Osteoblast (primary cell): Measurements from ENCODE around the gene CCDC92B. TPM values are rescaled to one million over a fixed set of nuclear protein-coding genes. Genes with fewer than 3 reads are reported as not detected.
"Not testable (repeated sequence)": the region's sequence is repeated elsewhere in the genome, so short reads cannot be mapped to it uniquely, and the experiment has no call there.

ENCODE experiments used
- DNase-seq: peaks from one replicate; pipeline ENCODE4 v3.0.0; 2011; ENCODE audit warnings: low spot score, mixed read lengths; ENCODE audit not compliant: insufficient read length; ENCODE audit errors: missing footprints
- H2AFZ ChIP-seq: 2 replicates; pipeline ENCODE4 v1.6.0; 2011; ENCODE audit warnings: mild to moderate bottlenecking, low read length
- H3K27ac ChIP-seq: 2 replicates; pipeline ENCODE4 v1.5.1; 2011; ENCODE audit warnings: mild to moderate bottlenecking, low read depth, low read length, moderate library complexity
- H3K27me3 ChIP-seq: 2 replicates; pipeline ENCODE4 v1.6.0; 2012; ENCODE audit warnings: mild to moderate bottlenecking, control low read depth, inconsistent platforms, low read length, moderate library complexity; ENCODE audit not compliant: insufficient read depth
- H3K36me3 ChIP-seq: 2 replicates; pipeline ENCODE4 v1.5.1; 2011; ENCODE audit warnings: mild to moderate bottlenecking, low read length, control low read depth, moderate library complexity; ENCODE audit not compliant: insufficient read depth
- H3K4me1 ChIP-seq: 2 replicates; pipeline ENCODE4 v1.5.1; 2011; ENCODE audit warnings: mild to moderate bottlenecking, low read length, control low read depth, moderate library complexity; ENCODE audit not compliant: insufficient read depth
- H3K4me2 ChIP-seq: 2 replicates; pipeline ENCODE4 v1.6.0; 2011; ENCODE audit warnings: mild to moderate bottlenecking, low read length; ENCODE audit not compliant: insufficient read depth
- H3K4me3 ChIP-seq: fragments of 200-600 bp; sonication (generic); 3 replicates; pipeline ENCODE4 v1.5.1; 2012; ENCODE audit warnings: mild to moderate bottlenecking, low read length, inconsistent platforms; ENCODE audit not compliant: insufficient read depth
- H3K79me2 ChIP-seq: 2 replicates; pipeline ENCODE4 v1.6.0; 2012; ENCODE audit warnings: mild to moderate bottlenecking, low read length, control low read depth, inconsistent platforms; ENCODE audit not compliant: insufficient read depth
- H3K9me3 ChIP-seq: 2 replicates; pipeline ENCODE4 v1.5.1; 2011; ENCODE audit warnings: low read depth, low read length, control low read depth
- H4K20me1 ChIP-seq: 2 replicates; pipeline ENCODE4 v1.6.0; 2012; ENCODE audit warnings: mild to moderate bottlenecking, low read length, control low read depth; ENCODE audit not compliant: insufficient read depth
- total RNA-seq: library from RNA; depleted of rRNA; stranded (reverse); fragments of >200 nt; gene quantifications from 2 replicates; pipeline ENCODE4 v1.2.3, GENCODE V29; 2012
- TF ChIP-seq, protein P1 (sequence below): IDR thresholded peaks from 2 replicates; pipeline ENCODE4 v1.5.1; 2011; ENCODE audit warnings: mild to moderate bottlenecking, low read depth, low read length, moderate library complexity; ENCODE audit errors: extremely low read depth

Gene CCDC92B
- total RNA-seq, 1 donor: not detected

DNA sequence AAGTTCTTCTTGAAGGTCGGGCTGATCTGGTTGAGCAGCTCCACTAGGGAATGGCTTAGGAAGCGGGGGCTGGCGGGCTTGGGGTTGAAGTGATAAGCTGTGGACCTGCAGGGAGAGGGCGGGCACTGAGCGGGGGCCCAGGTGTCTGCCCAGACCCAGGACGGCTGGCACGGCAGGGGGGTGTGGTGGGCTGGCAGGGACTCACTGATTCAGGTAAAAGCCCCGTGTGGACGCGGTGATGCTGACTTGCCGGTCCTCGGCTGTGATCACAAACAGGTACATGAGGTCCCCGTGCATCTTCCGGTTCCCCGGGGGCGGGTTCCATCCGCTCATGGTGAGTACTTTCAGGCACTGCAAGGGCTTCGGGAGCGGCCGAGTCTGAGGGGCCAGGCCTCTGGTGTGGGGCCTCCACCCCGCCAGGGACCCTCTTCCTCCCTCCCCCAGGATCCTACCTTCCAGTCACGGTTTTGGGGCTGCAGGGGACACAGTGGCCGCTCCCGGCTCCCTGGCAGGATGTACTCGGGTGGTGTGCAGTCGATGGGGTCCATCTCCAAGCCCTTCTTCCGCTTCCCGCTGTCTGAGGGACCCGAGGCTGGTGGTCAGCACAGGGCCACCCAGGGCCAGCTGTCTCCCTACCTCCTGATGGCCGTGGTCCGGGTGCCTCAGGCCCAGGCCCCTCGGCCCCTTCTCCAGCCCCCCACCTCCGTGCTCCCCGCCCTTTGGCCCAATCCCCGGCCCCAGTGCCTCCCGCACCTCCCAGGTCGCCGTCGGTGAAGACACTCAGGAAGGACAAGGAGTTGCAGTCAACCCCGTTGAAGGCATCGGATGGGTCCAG lies 48.1 kb downstream of the CCDC92B start:
- TF ChIP-seq, protein P1, sequence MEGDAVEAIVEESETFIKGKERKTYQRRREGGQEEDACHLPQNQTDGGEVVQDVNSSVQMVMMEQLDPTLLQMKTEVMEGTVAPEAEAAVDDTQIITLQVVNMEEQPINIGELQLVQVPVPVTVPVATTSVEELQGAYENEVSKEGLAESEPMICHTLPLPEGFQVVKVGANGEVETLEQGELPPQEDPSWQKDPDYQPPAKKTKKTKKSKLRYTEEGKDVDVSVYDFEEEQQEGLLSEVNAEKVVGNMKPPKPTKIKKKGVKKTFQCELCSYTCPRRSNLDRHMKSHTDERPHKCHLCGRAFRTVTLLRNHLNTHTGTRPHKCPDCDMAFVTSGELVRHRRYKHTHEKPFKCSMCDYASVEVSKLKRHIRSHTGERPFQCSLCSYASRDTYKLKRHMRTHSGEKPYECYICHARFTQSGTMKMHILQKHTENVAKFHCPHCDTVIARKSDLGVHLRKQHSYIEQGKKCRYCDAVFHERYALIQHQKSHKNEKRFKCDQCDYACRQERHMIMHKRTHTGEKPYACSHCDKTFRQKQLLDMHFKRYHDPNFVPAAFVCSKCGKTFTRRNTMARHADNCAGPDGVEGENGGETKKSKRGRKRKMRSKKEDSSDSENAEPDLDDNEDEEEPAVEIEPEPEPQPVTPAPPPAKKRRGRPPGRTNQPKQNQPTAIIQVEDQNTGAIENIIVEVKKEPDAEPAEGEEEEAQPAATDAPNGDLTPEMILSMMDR: no peak
- H3K4me2 ChIP-seq: no peak overlapping the region
- peaks cover 34% of the 10 kb centered on the region for H3K36me3 ChIP-seq
- peak; percentile 80 for DNase-seq
- H3K4me1 ChIP-seq: peaks cover 5% of the 10 kb centered on the region
- H3K79me2 ChIP-seq: peaks cover 27% of the 10 kb centered on the region
- no peaks in the 10 kb centered on the region for H3K9me3 ChIP-seq
- H2AFZ ChIP-seq: no peak overlapping the region
- peaks cover 29% of the 10 kb centered on the region for H4K20me1 ChIP-seq
- H3K27me3 ChIP-seq: no peaks in the 10 kb centered on the region
- no peak overlapping the region for H3K4me3 ChIP-seq
- no peak overlapping the region for H3K27ac ChIP-seq

DNA sequence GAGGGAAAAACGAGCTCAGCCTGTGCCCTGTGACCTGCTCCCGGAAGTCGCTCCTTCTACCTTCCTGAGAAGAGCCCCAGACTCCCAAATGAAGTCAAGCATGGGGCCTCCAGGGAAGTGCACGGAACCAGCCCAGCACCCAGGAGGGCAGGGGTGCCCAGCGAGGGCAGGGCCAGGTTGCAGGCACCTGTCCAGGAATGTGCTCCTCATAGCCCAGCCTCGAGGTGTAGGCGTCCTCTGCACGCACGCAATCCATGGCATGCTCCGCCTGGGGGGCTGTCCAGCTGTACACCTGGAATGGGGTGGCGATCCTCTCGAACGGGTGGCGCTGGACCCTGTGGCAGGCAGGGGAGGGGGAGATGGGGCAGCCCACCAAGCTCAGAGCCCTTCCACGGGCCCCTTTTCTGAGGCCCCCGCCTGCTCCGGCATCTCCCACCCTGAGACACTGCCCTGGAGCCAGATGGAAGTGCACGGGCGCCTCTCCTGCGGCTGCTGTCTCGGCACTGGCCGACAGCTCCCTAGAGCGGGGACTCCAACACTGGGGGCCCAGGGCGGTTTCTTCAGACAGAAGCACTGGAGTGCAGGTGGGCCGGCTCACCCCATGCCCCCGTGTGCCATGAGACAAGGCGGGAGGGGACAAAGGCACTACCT lies 48.8 kb downstream of the CCDC92B start:
- DNase-seq: peak; percentile 70
- no peaks in the 10 kb centered on the region for H3K27me3 ChIP-seq
- peaks cover 34% of the 10 kb centered on the region for H3K36me3 ChIP-seq

DNA sequence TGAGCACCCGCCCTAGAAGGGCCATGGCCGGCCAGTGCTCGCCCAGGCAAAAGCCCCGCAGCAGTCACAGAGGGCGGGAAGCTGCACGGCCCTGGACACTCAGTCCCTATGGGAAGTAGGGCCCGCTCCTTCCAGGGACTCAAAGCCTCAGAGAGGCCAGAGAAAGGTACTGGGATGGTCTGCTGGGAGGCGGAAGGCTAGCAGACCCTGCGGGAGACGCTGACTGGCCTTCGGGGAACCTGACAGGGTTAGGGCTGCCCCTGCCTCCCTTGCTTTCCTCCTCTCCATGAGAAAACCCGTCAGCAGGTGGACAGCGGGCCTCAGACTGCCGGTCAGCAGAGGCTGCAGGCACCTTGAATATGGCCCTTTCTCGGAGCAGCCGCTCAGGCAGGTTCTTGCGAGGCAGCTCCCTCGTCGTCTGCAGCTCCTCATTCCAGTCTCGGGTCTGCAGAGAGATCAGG lies 49.4 kb downstream of the CCDC92B start:
- no peaks in the 10 kb centered on the region for H3K9me3 ChIP-seq
- no peak overlapping the region for H3K4me2 ChIP-seq
- no peaks in the 10 kb centered on the region for H3K4me1 ChIP-seq
- H4K20me1 ChIP-seq: peaks cover 21% of the 10 kb centered on the region
- no peak overlapping the region for H2AFZ ChIP-seq
- H3K27ac ChIP-seq: no peak overlapping the region
- no peak overlapping the region for H3K4me3 ChIP-seq
- peaks cover 14% of the 10 kb centered on the region for H3K79me2 ChIP-seq
- H3K36me3 ChIP-seq: peaks cover 34% of the 10 kb centered on the region
- H3K27me3 ChIP-seq: no peaks in the 10 kb centered on the region
- TF ChIP-seq, protein P1: no peak
- peak; percentile 64 for DNase-seq

More for the DNA sequence above, 48.8 kb downstream of the CCDC92B start:
- peaks cover 26% of the 10 kb centered on the region for H4K20me1 ChIP-seq
- no peak overlapping the region for H3K4me2 ChIP-seq
- peaks cover 20% of the 10 kb centered on the region for H3K79me2 ChIP-seq
- no peak overlapping the region for H2AFZ ChIP-seq
- TF ChIP-seq, protein P1: no peak
- H3K4me3 ChIP-seq: no peak overlapping the region
- H3K9me3 ChIP-seq: no peaks in the 10 kb centered on the region
- H3K4me1 ChIP-seq: peaks cover 2% of the 10 kb centered on the region
- H3K27ac ChIP-seq: no peak overlapping the region

DNA sequence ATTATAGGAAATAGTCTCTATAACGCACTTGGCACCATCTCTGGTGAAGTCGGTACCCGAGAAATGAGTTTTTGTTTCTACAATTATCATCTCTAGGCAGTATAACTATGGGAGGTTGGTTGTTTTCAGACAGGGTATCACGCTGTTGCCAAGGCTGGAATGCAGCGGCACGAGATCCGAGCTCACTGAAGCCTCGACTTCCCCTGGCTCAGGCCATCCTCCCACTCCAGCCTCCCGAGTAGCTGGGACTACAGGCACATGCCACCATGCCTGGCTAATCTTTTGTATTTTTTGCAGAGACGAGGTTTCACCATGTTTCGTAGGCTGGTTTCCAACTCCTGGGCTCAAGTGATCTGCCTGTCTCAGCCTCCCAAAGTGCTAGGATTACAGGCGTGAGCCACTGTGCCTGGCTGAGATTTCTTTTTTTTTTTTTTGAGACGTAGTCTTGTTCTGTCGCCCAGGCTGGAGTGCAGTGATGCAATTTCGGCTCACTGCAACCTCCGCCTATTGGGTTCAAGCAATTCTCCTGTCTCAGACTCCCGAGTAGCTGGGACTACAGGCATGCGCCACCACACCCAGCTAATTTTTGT lies 50.1 kb downstream of the CCDC92B start:
- Histone ChIP-seq H4K20me1 (peaks cover 13% of the 10 kb centered on the region), H3K36me3 (peaks cover 35% of the 10 kb centered on the region)
- not testable (repeated sequence) for H3K27ac ChIP-seq, H3K4me1 ChIP-seq, H3K4me2 ChIP-seq, H3K4me3 ChIP-seq, H3K27me3 ChIP-seq, H3K9me3 ChIP-seq, DNase-seq, H2AFZ ChIP-seq, H3K79me2 ChIP-seq
